HL-60 (cell line): ENCODE measurements around the gene THRB.
"Not testable (repeated sequence)": the region's sequence is repeated elsewhere in the genome, so short reads cannot be mapped to it uniquely, and the experiment has no call there.

Experiments
- SPI1 ChIP-seq: IDR thresholded peaks from 2 replicates; pipeline ENCODE4 v1.6.1; 2012; ENCODE audit warnings: low read depth, mild to moderate bottlenecking, borderline replicate concordance
- TF ChIP-seq, protein P1 (sequence below): IDR thresholded peaks from one replicate; pipeline ENCODE4 v1.5.1; 2011; ENCODE audit warnings: low read length, control low read depth, inconsistent platforms; ENCODE audit not compliant: insufficient read depth

DNA sequence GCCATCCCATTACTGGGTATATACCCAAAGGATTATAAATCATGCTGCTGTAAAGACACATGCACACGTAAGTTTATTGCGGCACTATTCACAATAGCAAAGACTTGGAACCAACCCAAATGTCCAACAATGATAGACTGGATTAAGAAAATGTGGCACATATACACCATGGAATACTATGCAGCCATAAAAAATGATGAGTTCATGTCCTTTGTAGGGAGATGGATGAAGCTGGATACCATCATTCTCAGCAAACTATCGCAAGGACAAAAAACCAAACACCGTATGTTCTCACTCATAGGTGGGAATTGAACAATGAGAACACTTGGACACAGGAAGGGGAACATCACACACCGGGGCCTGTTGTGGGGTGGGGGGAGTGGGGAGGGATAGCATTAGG, 95.9 kb downstream of the THRB start:
- TF ChIP-seq, protein P1, sequence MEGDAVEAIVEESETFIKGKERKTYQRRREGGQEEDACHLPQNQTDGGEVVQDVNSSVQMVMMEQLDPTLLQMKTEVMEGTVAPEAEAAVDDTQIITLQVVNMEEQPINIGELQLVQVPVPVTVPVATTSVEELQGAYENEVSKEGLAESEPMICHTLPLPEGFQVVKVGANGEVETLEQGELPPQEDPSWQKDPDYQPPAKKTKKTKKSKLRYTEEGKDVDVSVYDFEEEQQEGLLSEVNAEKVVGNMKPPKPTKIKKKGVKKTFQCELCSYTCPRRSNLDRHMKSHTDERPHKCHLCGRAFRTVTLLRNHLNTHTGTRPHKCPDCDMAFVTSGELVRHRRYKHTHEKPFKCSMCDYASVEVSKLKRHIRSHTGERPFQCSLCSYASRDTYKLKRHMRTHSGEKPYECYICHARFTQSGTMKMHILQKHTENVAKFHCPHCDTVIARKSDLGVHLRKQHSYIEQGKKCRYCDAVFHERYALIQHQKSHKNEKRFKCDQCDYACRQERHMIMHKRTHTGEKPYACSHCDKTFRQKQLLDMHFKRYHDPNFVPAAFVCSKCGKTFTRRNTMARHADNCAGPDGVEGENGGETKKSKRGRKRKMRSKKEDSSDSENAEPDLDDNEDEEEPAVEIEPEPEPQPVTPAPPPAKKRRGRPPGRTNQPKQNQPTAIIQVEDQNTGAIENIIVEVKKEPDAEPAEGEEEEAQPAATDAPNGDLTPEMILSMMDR = not testable (repeated sequence)
- not testable (repeated sequence) for TF ChIP-seq SPI1
